ENCODE measurements around the gene SET. TPM values are rescaled to one million over a fixed set of nuclear protein-coding genes. Genes with fewer than 3 reads are reported as not detected.

SET gene
- total RNA-seq, 2 experiments from 2014 or later = 749 to 755 TPM

DNA sequence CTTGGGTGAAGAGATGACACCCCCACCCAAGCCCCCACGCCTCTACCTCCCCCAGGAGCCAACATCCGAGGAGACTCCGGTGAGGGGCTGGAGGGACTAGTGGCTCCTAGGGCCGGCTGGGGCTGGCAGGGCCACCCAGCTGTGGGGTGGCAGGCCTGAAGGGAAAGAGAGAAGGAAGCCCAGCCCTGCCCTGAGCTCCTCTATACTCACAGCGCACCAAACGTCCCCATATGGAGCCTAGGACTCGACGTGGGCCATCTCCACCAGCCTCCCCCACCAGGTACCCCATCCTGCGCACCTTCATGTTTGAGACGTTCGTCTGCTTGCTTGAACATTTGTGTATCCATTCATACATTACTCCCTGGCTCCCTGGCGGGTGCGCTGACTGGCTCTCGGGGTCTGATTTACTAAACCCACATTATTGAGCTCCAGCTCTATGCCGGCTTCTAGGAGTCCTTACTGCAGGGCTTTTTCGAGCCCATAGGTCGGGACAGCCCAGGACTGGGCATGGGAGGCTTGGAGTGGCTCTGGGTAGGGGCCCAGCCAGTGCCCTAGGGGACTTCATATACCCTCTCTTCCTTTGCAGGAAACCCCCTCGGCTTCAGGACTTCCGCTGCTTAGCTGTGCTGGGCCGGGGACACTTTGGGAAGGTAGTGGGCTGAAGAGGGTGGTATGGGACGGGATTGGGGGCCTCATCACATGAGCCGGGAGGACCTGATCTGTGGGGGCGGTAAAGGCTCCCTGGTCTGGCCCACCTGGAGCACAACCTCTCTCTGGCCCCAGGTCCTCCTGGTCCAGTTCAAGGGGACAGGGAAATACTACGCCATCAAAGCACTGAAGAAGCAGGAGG, 25.8 kb downstream of the SET start:
- DNase-seq = no peak
- no peak overlapping the region for H3K27ac Mint-ChIP-seq
- no peaks in the 10 kb centered on the region for H3K27me3 Mint-ChIP-seq
- intact Hi-C loops (cut with micrococcal nuclease) = no loop called here
- no peaks in the 10 kb centered on the region for H3K4me1 Mint-ChIP-seq (ENCODE audit: low read depth)
- ChIA-PET POLR2A (interaction anchor here (0.6 to 2.0 kb wide), 2 partner anchors 9 to 18 kb away, joined by 3 to 10 read pairs; partner anchors contain the start of gene ZDHHC12), CTCF (interaction anchor here (1.0 kb wide), 2 partner anchors 10 to 19 kb away, joined by 3 to 4 read pairs; partner anchors contain the start of gene ZDHHC12)
- no peaks in the 10 kb centered on the region for H3K36me3 Mint-ChIP-seq (ENCODE audit: low read depth)
- H3K9me3 Mint-ChIP-seq = no peaks in the 10 kb centered on the region
- H3K4me3 Mint-ChIP-seq = no peak overlapping the region
- TF ChIP-seq, protein P1, sequence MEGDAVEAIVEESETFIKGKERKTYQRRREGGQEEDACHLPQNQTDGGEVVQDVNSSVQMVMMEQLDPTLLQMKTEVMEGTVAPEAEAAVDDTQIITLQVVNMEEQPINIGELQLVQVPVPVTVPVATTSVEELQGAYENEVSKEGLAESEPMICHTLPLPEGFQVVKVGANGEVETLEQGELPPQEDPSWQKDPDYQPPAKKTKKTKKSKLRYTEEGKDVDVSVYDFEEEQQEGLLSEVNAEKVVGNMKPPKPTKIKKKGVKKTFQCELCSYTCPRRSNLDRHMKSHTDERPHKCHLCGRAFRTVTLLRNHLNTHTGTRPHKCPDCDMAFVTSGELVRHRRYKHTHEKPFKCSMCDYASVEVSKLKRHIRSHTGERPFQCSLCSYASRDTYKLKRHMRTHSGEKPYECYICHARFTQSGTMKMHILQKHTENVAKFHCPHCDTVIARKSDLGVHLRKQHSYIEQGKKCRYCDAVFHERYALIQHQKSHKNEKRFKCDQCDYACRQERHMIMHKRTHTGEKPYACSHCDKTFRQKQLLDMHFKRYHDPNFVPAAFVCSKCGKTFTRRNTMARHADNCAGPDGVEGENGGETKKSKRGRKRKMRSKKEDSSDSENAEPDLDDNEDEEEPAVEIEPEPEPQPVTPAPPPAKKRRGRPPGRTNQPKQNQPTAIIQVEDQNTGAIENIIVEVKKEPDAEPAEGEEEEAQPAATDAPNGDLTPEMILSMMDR (IDR thresholded peaks at IDR 0.05) = no peak
- ATAC-seq = no peak

DNA sequence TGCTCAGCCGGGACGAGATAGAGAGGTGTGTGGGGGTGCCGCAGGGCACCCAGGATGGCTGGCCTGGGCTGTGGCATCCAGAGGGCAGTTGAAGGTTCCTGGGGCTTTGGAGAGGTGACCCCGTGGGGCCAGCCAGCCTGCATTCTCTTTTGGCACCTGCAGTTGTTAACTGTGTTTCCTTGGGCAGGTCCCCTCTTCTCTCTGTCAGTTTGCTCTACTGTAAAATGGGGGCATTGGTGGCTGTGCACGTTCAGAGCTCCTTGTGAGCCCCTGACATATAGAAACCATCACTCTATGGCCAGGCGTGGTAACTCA, 26.4 kb downstream of the SET start:
- DNase-seq = no peak
- TF ChIP-seq, protein P1 (IDR thresholded peaks at IDR 0.05) = no peak
- Mint-ChIP-seq H3K27ac (no peak overlapping the region), H3K9me3 (no peaks in the 10 kb centered on the region), H3K36me3 (ENCODE audit: low read depth) (no peaks in the 10 kb centered on the region), H3K4me1 (ENCODE audit: low read depth) (no peaks in the 10 kb centered on the region), H3K4me3 (no peak overlapping the region), H3K27me3 (no peaks in the 10 kb centered on the region)
- intact Hi-C loops (cut with micrococcal nuclease) = no loop called here
- ATAC-seq = no peak
- CTCF ChIA-PET = interaction anchor here (1.0 kb wide), 1 partner anchor 18 kb away, joined by 3 read pairs; no protein-coding TSS in a partner anchor
- POLR2A ChIA-PET = interaction anchor here (0.6 to 2.0 kb wide), 2 partner anchors 9 to 18 kb away, joined by 3 to 10 read pairs; partner anchors contain the start of gene ZDHHC12

DNA sequence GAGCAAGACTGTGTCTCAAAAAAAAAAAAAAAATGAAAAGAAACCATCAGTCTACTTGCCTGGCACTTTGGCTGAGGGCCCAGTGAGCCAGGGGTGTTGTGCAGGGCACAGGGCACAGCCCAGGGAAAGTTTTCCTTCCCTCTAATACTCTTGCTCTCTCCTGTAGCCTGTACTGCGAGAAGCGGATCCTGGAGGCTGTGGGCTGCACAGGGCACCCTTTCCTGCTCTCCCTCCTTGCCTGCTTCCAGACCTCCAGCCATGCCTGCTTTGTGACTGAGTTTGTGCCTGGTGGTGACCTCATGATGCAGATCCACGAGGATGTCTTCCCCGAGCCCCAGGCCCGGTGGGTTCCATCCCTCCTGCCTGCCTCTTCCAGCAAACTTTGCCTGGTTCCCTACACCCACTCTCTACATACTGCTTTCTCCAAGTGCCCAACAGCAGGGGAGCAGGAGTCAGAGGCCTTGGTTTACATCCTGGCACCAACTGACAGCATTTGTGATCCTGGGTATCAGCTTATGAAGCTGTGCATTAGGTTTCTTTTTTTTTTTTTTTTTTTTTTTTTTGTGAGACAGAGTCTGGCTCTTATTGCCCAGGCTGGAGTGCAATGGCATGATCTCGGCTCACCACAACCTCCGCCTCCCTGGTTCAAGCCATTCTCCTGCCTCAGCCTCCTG, 27.7 kb downstream of the SET start:
- intact Hi-C loops (cut with micrococcal nuclease) = no loop called here
- Mint-ChIP-seq H3K4me3 (no peak overlapping the region), H3K36me3 (ENCODE audit: low read depth) (no peaks in the 10 kb centered on the region), H3K4me1 (ENCODE audit: low read depth) (no peaks in the 10 kb centered on the region), H3K9me3 (no peaks in the 10 kb centered on the region), H3K27me3 (no peaks in the 10 kb centered on the region), H3K27ac (no peak overlapping the region)
- no peak for DNase-seq
- ChIA-PET CTCF (interaction anchor here (1.1 kb wide), 1 partner anchor 8 kb away, joined by 3 read pairs; no protein-coding TSS in a partner anchor), POLR2A (interaction anchor here (1.1 kb wide), 1 partner anchor 21 kb away, joined by 3 read pairs; no protein-coding TSS in a partner anchor)
- ATAC-seq = no peak
- TF ChIP-seq, protein P1 (IDR thresholded peaks at IDR 0.05) = no peak

DNA sequence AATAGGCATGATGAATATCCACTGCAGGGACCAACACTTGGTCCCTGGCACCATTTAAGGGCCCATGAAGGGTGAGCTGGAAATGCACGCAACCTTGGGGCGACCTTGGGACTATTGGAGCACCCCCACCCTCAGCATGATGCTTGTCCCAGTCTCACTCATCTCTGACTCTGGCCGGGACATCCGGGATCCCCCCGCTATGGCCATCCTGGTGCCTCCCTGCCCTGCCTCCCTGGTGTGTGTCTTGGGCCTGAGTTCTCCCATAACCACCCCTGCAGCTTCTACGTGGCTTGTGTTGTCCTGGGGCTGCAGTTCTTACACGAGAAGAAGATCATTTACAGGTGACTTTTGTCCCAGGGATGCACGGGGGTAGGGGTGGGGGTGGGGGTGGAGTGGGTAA, 29.0 kb downstream of the SET start:
- intact Hi-C loops (cut with micrococcal nuclease) = no loop called here
- Mint-ChIP-seq H3K4me1 (ENCODE audit: low read depth) (peaks cover 11% of the 10 kb centered on the region), H3K9me3 (no peaks in the 10 kb centered on the region), H3K27me3 (no peaks in the 10 kb centered on the region), H3K36me3 (ENCODE audit: low read depth) (no peaks in the 10 kb centered on the region), H3K27ac (no peak overlapping the region), H3K4me3 (no peak overlapping the region)
- DNase-seq (no peak), ATAC-seq (no peak)
- TF ChIP-seq, protein P1 (IDR thresholded peaks at IDR 0.05) = no peak
- ChIA-PET CTCF (interaction anchor here (1.1 kb wide), 1 partner anchor 9 kb away, joined by 3 read pairs; no protein-coding TSS in a partner anchor), POLR2A (interaction anchor here (0.6 to 1.1 kb wide), 3 partner anchors 17 to 24 kb away, joined by 3 to 5 read pairs (median 3); no protein-coding TSS in a partner anchor)

All from activated CD8-positive, alpha-beta T cell treated with anti-CD3 and anti-CD28 coated beads for 36 hours (primary cell).